GM19043 (cell line): Measurements from ENCODE around the gene PGRMC2.

ENCODE experiments used
- ATAC-seq: cut with Tn5 transposase; IDR thresholded peaks from one replicate; pipeline ENCODE4 v1.9.1; 2021; ENCODE audit warnings: low read depth; ENCODE audit not compliant: unreplicated experiment

The PGRMC2 gene, protein sequence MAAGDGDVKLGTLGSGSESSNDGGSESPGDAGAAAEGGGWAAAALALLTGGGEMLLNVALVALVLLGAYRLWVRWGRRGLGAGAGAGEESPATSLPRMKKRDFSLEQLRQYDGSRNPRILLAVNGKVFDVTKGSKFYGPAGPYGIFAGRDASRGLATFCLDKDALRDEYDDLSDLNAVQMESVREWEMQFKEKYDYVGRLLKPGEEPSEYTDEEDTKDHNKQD

DNA sequence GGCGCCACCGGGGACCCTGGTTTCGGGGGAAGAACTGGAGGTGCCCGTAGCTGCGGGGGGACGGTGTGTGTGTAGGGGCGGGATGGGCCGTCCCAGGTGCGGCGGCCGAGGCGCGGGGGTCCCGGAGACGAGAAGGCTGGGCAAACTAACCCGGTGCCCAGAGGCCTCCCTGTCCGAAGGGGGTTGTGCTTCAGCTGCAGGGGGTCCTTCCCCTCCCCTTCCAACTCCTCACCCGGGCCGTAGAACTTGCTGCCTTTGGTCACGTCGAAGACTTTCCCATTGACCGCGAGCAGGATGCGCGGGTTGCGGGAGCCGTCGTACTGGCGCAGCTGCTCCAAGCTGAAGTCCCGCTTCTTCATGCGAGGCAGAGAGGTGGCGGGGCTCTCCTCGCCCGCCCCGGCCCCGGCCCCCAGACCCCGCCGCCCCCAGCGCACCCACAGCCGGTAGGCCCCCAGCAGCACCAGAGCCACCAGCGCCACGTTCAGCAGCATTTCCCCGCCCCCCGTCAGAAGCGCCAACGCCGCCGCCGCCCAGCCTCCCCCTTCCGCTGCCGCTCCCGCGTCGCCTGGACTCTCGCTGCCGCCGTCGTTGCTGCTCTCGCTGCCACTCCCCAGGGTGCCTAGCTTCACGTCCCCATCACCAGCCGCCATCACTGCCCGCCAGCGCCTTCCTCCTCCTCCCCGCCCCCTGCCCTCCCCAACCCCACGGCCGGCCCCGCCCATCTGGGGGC is at the start of gene PGRMC2:
PGRMC2 (minus strand) TSS at position 673 of the 730 bp plus-strand sequence; CDS start at position 650, 23 bp downstream.
- ATAC-seq: peak; percentile 1

DNA sequence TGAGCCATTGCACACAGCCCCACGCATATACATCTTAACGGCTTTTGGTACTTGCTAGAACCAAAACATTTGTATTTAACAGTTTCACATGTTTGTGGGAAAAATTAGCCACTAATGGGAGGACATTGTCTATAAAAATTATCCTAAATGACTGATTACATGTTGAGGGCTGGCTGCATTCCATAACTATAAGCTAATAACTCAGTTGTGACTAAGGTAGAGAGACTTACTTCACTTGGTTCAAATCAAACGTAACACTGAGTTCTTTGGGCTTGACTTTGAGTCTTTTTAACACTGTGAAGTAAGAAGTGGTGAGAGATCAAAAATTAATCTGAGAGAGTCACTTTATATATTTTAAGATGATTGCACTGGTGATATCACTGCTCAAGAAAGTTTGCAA is 47.9 kb upstream of the PGRMC2 start:
- ATAC-seq: no peak

DNA sequence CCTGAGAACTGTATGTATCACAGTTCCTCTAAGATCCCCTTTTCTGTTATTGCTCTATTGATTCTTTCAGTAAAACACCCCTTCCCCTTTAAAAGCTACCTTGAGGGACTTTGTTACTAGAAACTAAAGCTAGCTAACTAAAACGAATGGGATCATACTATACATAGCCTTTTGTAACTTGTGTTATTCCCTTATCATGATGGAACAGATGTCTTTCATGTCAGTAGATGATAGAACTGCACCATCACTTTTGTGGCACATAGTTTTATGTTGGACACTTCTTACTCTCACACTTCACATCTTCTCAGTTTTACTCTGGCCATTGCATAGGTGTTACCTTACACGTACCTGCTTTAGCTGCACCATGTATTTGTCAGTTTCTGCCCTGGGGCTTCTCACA is 46.6 kb upstream of the PGRMC2 start:
- no peak for ATAC-seq

DNA sequence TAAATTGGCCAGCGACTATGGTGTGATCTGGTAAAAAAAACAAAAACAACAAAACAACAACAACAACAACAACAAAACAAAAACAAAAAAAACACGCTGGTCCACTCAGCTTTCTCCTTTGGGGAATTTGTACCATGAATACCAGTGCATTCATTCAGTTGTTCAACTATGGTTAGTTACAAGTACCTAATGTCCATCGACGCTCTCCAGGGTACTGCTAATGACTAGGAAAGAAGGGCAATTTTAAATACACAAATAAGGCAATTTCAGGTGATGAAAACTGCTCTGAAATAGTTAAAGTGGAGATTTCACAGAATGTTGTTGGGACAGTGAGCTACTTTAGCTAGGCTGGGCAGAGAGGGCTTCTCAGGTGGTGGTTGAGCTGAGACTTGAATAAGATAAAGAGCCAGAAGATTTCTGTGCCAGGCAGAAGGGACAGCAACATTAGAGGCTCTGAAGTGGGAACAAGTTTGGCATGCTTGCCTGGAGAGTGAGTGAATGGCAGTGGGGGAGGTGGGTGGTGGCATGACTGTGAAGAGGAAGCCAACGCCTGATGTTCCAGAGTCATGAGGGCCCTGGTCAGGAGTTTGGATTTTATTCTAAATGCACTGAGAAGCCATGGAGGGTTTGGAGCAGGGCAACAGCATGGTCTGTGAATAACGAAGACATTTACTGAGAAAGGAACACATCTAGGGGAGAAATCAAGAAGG is 45.9 kb upstream of the PGRMC2 start:
- no peak for ATAC-seq

DNA sequence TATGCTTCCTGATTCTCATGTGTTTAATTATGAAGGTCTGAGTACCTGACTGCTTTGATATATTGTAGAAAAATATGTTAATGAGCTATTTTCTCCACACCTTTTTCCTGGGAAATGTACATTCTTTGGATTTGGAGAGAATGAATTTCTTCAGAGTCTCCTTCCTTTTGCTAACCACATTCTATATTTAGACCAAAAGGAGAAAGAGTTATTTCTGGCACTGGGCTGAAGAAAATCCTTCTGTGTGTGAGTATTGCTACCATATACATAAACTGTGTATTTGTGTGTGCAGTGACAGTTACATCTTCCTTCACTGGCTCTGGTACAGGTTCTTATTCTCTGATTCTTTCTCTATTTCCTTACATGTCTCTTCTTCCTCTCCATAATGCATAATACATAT is 44.5 kb upstream of the PGRMC2 start:
- ATAC-seq: no peak

DNA sequence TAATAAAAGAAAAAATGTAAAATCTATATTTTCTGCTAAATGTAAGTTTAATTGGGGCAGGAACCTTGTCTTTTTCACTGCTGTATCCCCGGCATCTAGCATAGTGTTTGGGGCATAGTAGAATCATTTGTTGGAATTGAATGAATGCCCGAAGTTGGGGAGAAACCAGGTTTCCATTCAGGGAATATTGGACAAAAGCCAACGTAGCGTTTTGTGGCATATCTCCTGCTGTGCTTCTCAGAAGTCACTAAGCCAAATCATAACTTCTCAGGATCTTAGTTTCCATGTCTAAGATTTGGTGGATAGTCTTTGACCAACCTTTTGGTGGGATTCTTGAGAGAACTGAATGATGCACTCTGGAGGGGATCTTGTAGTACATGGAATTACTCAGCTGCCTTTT is 42.0 kb upstream of the PGRMC2 start:
- no peak for ATAC-seq

DNA sequence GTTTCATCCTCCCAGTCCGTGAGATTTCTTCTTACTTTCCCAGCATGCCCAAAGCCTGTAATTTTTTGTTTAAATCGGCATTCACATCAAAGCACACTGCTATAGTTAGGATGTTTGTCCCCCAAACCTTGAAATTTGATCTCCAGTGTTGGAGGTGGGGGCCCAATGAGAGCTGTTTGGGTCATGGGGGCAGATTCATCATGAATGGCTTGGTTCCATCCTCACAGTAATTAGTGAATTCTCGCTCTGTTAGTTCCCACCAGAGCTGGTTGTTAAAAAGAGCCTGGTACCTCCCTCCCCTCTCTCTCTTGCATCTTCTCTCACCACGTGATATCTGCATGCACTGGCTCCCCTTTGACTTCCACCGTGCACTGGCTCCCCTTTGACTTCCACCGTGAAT is 40.5 kb upstream of the PGRMC2 start:
- no peak for ATAC-seq

DNA sequence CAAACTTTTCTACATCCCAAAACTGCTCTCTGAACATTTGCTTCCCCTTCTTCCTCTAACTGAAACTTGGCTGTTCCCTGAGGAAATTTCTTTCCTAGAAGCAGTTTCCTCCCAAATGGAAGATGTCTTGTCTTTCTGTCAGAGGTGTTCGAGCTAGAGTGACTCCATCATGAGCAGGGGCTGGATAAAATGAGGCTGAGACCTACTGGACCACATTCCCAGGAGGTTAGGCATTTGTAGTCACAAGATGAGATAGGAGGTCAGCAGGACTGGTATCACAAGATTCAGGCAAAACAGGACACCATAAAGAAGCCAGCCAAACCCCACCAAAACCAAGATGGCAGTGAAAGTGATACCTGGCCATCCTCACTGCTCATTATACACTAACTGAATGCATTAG is 35.8 kb upstream of the PGRMC2 start:
- ATAC-seq: no peak

DNA sequence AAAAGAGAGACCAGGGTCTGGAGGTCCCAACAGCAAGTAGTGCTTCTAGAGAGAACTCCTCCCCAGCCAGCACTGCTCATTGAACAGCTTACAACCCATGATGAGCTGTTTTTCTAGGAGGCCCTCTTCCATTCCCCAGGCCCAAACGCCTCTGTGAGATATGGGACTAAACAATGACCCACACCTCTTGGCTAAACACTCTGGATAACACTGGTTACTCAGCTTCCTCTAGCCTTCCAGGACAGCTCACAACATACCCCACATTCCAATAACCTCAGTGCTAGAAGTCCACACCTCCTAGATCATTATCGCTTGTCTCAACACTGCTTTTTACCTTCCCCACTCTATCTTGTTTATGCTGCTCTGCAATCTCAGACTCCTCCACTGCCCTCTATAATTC is 35.4 kb upstream of the PGRMC2 start:
- no peak for ATAC-seq

DNA sequence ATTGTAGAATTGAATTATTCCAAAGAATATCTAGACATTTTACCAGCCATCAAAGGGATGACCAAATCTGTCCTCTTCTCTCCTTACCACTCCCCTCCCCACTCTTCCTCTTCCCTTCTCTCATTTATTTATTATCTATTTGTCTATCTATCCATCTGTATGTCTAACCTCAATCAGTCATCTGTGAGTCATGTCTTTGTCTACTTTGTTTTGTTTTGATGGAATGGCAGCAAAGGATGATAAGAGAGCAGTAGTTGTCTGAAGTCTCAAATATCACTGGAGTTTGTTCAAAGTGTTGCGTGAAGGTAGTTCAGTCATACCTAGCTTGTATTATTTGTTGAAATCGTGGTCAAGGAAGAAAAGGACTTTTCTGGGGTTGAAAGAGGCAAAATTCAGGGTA is 34.7 kb upstream of the PGRMC2 start:
- ATAC-seq: no peak

DNA sequence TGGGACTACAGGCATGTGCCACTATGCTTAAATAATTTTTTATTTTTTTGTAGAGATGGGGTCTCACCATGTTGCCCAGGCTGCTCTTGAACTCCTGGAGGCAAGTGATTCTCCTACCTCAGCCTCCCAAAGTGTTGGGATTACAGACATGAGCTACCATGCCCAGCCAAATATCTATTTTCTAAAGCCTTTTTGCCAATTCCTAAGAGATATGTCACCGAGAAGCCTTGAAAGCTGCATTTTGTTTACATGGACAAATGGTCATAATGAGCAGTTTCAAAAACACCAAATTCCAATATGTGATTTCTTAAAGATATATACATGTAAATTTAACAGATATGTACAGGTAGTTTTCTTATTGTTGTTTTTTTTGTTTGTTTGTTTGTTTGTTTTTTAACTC is 33.0 kb upstream of the PGRMC2 start:
- ATAC-seq: no peak

DNA sequence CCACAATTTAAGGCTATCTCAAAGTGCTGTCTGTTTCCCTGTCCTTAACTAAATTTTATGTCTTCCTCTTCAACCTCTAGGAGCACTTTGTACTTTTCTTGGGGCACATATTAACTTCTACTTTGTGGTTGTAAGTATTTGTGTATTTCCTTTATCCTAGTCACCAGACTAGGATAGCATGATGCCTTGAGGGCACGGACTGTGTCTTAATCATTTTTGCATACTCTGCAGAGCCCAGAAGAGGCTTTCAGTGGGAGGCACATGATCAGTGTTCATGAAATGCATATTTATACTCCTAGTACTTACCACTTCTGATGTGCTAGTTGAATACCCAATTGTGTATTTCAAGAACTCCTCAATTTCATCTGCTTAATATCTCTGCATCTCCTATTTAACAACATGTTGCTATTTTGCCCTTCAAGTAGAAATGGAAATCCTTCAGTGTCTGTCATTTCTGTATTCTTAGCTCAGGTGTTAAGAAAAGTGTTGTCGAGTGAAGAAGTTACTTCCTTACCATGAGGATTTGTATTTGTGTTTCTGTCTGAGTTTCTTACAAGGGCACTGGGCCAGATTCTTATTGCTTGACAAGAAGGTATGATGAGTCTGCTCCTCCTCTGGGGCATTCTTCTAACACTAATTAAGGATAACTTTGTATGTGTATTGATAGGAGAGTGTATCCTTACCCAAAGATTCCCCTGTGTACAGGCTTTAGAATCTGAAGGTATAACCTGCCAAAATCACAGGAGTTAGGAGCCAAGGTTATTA is 28.3 kb upstream of the PGRMC2 start:
- no peak for ATAC-seq

DNA sequence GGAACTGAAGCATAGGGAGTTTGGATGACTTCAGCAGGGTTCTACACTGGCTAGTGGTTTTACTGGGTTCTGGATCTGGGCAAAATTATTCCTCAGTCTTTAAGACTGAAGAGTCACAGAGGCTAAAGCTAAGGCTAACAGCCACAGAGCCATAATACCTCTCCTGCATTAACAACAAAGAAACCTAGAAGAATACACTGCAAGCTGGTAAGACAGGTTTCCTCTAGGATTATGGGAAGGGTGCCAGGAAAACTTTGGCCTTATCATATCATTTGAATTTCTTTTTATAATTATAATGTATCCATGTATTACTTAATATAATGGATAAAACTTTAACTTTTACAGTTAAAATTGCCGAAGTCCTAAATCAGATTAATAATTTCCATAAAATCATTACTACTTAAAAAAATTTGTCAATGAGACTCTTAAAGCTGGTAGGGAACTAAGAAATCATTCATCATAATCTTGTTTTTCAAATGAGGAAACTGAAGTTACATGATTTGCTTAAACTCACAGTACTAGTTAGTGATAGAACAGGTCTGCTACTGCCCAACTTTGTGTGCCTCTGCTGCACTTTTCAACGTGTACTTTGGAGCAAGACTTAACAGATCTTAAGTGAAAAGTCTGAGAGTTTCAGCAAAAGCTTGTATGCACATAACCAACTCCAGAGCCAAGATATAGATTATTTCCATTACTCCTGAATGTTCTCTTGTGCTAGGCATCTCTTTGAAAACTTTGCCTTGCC is 24.2 kb upstream of the PGRMC2 start:
- no peak for ATAC-seq

DNA sequence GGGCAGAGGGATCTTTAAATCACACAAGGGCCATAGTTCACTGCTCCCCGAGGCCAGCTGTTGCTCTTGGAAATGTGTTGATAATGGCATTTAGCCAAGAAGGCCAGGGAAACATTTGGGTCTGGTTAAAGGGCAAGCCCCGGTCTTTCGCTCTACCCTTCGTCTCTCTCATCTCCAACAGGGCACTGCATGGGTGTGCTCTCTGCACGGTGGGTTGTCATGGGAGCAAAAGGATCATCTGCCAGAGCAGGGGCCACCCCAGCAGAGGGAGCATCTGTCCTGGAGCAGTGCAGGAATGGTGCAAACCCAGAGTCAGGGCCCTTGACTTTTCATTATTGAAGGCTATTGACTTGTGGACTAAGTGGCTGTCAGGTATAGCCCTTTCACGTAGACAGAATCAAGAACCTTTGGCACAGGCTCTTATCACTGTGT is 22.7 kb upstream of the PGRMC2 start:
- no peak for ATAC-seq

DNA sequence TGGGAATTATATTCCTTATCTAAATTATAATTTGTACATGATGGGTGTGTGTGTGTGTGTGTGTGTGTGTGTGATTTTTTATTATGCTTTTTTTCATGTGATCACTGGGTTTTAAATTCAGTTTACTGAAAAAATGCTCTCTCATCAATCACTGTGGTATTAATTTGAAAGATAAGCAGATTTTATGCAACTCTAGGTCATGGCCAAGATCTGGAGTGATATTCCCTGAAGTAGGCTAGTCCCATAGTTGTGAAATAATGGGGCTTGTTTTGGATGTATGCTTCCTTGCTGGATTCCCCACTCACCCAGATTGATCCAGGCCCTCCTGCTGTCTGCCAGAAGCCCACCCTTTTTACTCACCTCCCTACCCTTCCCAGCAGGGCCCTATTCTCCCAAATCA is 22.0 kb upstream of the PGRMC2 start:
- no peak for ATAC-seq

DNA sequence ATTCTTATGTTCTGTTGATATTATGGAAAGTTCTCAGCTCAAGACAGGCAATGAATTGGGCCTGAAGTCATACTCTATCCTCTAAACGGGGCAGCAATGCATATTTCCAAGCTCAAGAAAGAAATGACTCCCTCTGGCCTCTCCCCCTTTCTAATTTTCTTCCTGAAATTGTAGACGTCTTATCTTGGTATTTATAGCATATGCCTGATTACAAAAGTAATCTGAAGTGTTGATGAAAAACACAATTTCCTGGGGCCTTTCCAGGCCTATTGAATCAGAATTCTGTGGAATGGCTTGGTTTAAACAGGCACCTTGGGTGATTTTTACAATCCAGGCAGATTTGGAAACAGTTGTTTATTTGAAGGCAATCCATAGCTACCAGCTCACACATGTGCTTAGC is 21.4 kb upstream of the PGRMC2 start:
- no peak for ATAC-seq

DNA sequence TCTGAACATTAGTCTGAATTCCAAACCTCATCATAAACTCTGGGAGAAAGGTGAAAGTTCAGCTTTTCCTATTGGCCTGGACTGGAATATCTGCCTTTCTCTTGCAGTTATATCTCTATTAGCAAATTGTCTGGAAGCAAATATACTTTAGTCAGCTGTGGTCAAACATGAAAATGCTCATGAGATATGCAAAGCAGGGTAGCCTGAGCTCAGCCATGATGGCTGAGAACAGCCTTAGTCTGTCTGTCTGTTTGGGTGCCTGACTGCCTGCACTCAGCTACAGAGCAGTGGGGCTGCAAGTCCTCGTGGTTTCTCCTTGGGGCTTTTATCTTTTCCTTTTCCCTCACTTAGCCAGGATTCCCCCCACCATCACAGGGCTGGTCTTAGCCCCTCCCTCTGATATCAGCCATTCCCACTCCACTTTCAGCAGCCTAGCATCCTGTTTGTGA is 19.5 kb upstream of the PGRMC2 start:
- ATAC-seq: peak; percentile 56

DNA sequence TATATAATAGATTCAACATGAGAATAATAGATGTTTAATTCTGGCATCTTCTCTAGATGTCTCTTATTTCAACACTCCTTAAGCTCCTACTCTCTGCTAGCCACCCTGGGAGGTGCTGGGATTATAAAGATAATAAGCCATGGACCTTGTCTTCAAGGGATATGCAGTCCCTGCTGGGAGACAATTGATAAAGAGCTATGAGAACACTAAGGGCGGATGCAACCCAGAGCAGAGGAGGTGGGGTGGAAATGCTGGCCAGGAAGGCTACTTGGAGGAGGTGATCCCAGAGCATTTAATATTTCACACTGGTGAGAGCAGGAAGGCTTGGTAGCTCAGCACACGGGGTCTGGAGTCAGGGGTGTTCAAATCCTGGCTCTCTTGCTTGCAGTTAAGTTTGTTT is 18.3 kb upstream of the PGRMC2 start:
- ATAC-seq: no peak

DNA sequence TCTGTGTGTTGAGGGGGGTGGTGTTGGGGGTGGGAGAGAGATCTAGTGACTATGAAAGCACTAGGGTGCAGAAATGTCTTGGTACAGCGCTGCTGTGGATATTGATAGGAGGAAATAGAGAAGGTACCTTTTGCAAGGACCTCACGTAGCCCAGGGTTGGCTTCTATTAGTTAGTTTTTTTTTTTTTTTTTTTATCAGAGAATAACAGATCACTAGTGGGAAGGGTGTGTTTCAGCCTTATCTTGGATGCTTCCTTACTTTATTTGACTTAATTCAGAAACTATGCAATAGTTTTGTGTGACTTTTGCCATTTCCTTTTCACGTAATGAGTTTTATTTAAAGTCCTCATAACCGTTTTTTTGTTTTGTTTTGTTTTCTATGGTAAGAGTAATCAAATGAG is 16.4 kb upstream of the PGRMC2 start:
- no peak for ATAC-seq

DNA sequence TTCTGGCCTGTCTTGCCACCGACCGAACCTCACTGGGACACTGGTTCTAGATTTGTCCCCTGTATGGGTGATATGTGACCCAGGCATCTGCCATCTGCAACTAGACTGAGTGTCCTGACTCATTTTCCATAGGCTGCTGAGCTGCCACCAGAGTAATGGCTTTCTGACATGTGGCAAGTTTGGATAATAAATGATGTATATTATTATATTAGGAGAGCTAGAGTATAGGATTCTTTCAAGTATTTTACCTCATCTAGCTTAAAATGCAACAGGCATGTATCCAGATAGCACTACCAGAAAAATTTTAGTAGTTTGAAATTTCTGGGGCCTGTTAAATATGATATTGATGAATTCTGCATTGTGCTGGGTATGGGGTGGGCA is 15.8 kb upstream of the PGRMC2 start:
- ATAC-seq: no peak
